HEK293T (cell line): ENCODE data around the gene MAGI3.

ENCODE experiments used
- BHLHE40 ChIP-seq: fragments of 450-650 bp; IDR thresholded peaks from 2 replicates; pipeline ENCODE4 v1.6.1; 2016; ENCODE audit warnings: mild to moderate bottlenecking, moderate library complexity, borderline replicate concordance
- FOXA1 ChIP-seq: fragments of 450-650 bp; IDR thresholded peaks from 2 replicates; pipeline ENCODE4 v1.6.1; 2016; ENCODE audit warnings: mild to moderate bottlenecking
- FOXK2 ChIP-seq: fragments of 450-650 bp; IDR thresholded peaks from 2 replicates; pipeline ENCODE4 v1.6.1; 2016; ENCODE audit warnings: mild to moderate bottlenecking
- FOXM1 ChIP-seq: fragments of 450-650 bp; IDR thresholded peaks from 2 replicates; pipeline ENCODE4 v1.6.1; 2017; ENCODE audit warnings: mild to moderate bottlenecking, borderline replicate concordance
- HDGF ChIP-seq: fragments of 450-650 bp; IDR thresholded peaks from 2 replicates; pipeline ENCODE4 v1.6.1; 2017; ENCODE audit warnings: antibody characterized with exemption, borderline replicate concordance
- LEF1 ChIP-seq: fragments of 450-650 bp; IDR thresholded peaks from 2 replicates; pipeline ENCODE4 v1.6.1; 2017; ENCODE audit warnings: mild to moderate bottlenecking, borderline replicate concordance
- NFRKB ChIP-seq: fragments of 450-650 bp; IDR thresholded peaks from 2 replicates; pipeline ENCODE4 v1.6.1; 2016; ENCODE audit warnings: mild to moderate bottlenecking, moderate library complexity

GRCh38 chr1:113541106-113541505, 150.8 kb downstream of the MAGI3 start:
- TF ChIP-seq LEF1 (no peak), FOXM1 (no peak), FOXK2 (no peak), BHLHE40 (no peak), FOXA1 (no peak), HDGF (no peak), NFRKB (no peak)
